OCI-LY1 (cell line): Measurements from ENCODE around the gene CDK5RAP3.

Experiments
- H2AFZ ChIP-seq: fragments of 200-600 bp; sonication (generic), shearing (Covaris generic); 2 replicates; pipeline ENCODE4 v1.6.0; 2014; ENCODE audit warnings: antibody characterized with exemption, mild to moderate bottlenecking, low read length
- H3F3A ChIP-seq: fragments of 200-600 bp; sonication (generic), shearing (Covaris generic); 2 replicates; pipeline ENCODE4 v1.6.0; 2014; ENCODE audit warnings: mild to moderate bottlenecking, antibody characterized with exemption, low read length, moderate library complexity; ENCODE audit not compliant: insufficient read depth
- H3K27ac ChIP-seq: fragments of 200-600 bp; sonication (generic); 2 replicates; pipeline ENCODE4 v1.5.1; 2014; ENCODE audit warnings: low read length, mixed run types, mild to moderate bottlenecking, low read depth; ENCODE audit not compliant: poor library complexity, severe bottlenecking
- H3K27me3 ChIP-seq: fragments of 200-600 bp; sonication (generic); 2 replicates; pipeline ENCODE4 v1.6.0; 2014; ENCODE audit warnings: antibody characterized with exemption, mild to moderate bottlenecking, low read length, moderate library complexity; ENCODE audit not compliant: insufficient read depth
- H3K36me3 ChIP-seq: fragments of 200-600 bp; sonication (generic); 2 replicates; pipeline ENCODE4 v1.6.1; 2014; ENCODE audit warnings: mild to moderate bottlenecking, antibody characterized with exemption, low read length, moderate library complexity, mixed read lengths; ENCODE audit not compliant: insufficient read depth
- H3K4me1 ChIP-seq: fragments of 200-600 bp; sonication (generic); 2 replicates; pipeline ENCODE4 v1.5.1; 2014; ENCODE audit warnings: mild to moderate bottlenecking, low read length, moderate library complexity; ENCODE audit not compliant: insufficient read depth, severe bottlenecking
- H3K4me2 ChIP-seq: fragments of 200-600 bp; sonication (generic), shearing (Covaris generic); 2 replicates; pipeline ENCODE4 v1.6.1; 2014; ENCODE audit warnings: low read length
- H3K4me3 ChIP-seq: fragments of 200-600 bp; sonication (generic); 2 replicates; pipeline ENCODE4 v1.5.1; 2014; ENCODE audit warnings: low read length, low read depth, mild to moderate bottlenecking, mixed read lengths; ENCODE audit not compliant: poor library complexity, severe bottlenecking
- H3K79me2 ChIP-seq: fragments of 200-600 bp; shearing (Covaris generic); 2 replicates; pipeline ENCODE4 v1.6.1; 2016; ENCODE audit warnings: mixed run types, low read length, mixed read lengths; ENCODE audit not compliant: insufficient read depth
- H3K9ac ChIP-seq: fragments of 200-600 bp; sonication (generic), shearing (Covaris generic); 2 replicates; pipeline ENCODE4 v1.6.1; 2014; ENCODE audit warnings: mild to moderate bottlenecking, low read length, mixed read lengths
- H3K9me2 ChIP-seq: fragments of 200-600 bp; sonication (generic), shearing (Covaris generic); 2 replicates; pipeline ENCODE4 v1.6.1; 2014; ENCODE audit warnings: low read depth, mild to moderate bottlenecking, low read length, mixed read lengths
- H3K9me3 ChIP-seq: fragments of 200-600 bp; shearing (Covaris generic); 2 replicates; pipeline ENCODE4 v1.6.1; 2014; ENCODE audit warnings: low read length, mixed read lengths
- H4K20me1 ChIP-seq: fragments of 200-600 bp; sonication (generic), shearing (Covaris generic); 2 replicates; pipeline ENCODE4 v1.6.0; 2016; ENCODE audit warnings: mild to moderate bottlenecking, low read length; ENCODE audit not compliant: insufficient read depth
- EZH2 ChIP-seq: fragments of 200-600 bp; sonication (generic), shearing (Covaris generic); IDR thresholded peaks from 2 replicates; pipeline ENCODE4 v1.8.0; 2017; ENCODE audit warnings: borderline replicate concordance, mixed run types, mild to moderate bottlenecking, antibody characterized with exemption, low read length, moderate library complexity, mixed read lengths
- TF ChIP-seq, protein P1 (sequence below): fragments of 200-600 bp; sonication (generic), shearing (Covaris generic); IDR thresholded peaks from 2 replicates; pipeline ENCODE4 v1.5.1; 2017; ENCODE audit warnings: mild to moderate bottlenecking, antibody characterized with exemption, low read length, moderate library complexity, mixed read lengths

CDK5RAP3 gene

DNA sequence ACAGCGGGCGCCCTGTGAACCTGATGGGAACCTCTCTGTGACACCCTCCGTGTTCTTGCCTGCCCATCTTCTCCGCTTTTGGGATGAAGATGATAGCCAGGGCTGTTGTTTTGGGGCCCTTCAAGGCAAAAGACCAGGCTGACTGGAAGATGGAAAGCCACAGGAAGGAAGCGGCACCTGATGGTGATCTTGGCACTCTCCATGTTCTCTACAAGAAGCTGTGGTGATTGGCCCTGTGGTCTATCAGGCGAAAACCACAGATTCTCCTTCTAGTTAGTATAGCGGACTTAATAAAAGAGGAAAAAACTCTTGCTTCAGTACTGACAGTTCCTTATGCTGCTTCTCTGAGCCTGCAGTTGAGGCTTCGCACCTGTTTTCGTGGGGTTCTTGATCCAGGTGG is 10.5 kb downstream of the CDK5RAP3 start:
- Histone ChIP-seq H3K9me2 (no peaks in the 10 kb centered on the region), H3K9me3 (no peaks in the 10 kb centered on the region), H2AFZ (no peak overlapping the region), H3K9ac (no peak overlapping the region), H3K79me2 (no peaks in the 10 kb centered on the region), H3K4me1 (no peaks in the 10 kb centered on the region), H4K20me1 (no peaks in the 10 kb centered on the region), H3K27ac (no peak overlapping the region), H3K36me3 (peaks cover 77% of the 10 kb centered on the region), H3K4me3 (no peak overlapping the region), H3K27me3 (no peaks in the 10 kb centered on the region), H3F3A (no peaks in the 10 kb centered on the region), H3K4me2 (no peak overlapping the region)
- TF ChIP-seq EZH2 = no peak
- TF ChIP-seq, protein P1, sequence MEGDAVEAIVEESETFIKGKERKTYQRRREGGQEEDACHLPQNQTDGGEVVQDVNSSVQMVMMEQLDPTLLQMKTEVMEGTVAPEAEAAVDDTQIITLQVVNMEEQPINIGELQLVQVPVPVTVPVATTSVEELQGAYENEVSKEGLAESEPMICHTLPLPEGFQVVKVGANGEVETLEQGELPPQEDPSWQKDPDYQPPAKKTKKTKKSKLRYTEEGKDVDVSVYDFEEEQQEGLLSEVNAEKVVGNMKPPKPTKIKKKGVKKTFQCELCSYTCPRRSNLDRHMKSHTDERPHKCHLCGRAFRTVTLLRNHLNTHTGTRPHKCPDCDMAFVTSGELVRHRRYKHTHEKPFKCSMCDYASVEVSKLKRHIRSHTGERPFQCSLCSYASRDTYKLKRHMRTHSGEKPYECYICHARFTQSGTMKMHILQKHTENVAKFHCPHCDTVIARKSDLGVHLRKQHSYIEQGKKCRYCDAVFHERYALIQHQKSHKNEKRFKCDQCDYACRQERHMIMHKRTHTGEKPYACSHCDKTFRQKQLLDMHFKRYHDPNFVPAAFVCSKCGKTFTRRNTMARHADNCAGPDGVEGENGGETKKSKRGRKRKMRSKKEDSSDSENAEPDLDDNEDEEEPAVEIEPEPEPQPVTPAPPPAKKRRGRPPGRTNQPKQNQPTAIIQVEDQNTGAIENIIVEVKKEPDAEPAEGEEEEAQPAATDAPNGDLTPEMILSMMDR = no peak

DNA sequence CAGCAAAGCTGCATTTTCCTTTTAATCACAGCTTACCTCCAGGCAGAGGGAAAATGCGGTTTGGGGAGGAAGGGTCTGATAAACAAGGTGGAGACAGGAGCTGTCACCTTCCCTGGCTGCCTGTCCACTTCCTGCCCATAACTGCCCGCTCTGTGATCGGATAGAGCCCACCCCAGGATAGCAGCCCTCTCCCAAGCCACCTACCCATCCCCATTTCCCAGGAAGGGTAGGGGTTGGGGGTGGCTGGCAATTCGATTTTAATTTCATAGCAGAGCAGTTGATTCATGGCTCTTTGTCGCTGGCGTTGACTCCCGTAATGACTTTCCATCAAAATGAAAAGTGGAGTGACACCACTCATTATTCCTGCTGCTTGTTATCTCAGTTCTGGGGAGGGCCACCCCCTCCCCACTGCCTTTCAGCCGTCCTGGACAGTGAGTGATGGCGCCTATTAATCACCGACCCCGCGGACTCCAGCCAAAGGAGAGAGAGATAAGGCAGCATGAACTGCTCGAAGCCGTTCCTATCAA is 11.2 kb downstream of the CDK5RAP3 start:
- no peaks in the 10 kb centered on the region for H3K4me1 ChIP-seq
- TF ChIP-seq, protein P1 = no peak
- no peak overlapping the region for H3K9ac ChIP-seq

DNA sequence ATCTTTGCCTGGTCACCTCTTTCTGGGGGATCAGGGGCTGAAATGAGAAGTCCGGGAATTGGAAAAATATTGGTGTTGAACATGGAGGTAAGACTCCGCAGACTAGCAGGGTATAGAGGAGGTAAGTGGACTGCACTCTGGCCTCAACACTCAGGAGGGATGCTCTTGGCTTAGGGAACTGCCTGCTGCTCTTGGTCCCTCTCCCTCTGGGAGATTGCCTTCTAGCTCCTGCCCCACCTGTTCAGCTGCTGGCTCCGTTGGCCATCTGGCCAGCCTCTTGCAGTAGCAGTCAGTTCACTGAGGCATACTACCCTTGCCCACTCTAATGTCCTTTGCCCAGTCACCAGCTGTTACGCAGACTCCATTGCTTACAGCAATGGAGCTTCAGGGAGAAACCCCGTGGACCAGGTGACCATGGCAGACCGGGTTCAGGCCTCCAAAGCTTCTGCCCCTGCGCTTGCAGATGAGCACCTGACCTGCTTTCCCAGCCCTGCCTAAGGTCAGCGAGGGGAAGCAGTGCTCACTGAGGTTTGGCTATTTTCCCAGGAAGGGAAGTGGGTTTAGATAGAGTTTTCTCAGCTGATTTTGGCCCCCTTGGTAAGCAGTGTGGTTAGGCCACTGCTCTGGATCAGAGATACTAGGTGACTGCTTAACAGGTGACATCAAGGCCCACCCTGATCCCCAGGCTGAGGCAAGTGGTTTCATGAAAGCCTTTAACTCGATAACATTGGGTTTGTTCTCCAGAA is 11.9 kb downstream of the CDK5RAP3 start:
- Histone ChIP-seq H2AFZ (no peak overlapping the region), H3K27ac (no peak overlapping the region), H3K4me2 (no peak overlapping the region), H4K20me1 (no peaks in the 10 kb centered on the region), H3K79me2 (no peaks in the 10 kb centered on the region), H3K9me3 (no peaks in the 10 kb centered on the region), H3F3A (no peaks in the 10 kb centered on the region), H3K36me3 (peaks cover 67% of the 10 kb centered on the region), H3K27me3 (no peaks in the 10 kb centered on the region), H3K4me3 (no peak overlapping the region), H3K9me2 (no peaks in the 10 kb centered on the region), H3K9ac (no peak overlapping the region), H3K4me1 (no peaks in the 10 kb centered on the region)
- no peak for TF ChIP-seq EZH2
- TF ChIP-seq, protein P1 = no peak

More for the DNA sequence above, 11.2 kb downstream of the CDK5RAP3 start:
- Histone ChIP-seq H3K4me2 (no peak overlapping the region), H3K4me3 (no peak overlapping the region), H3F3A (no peaks in the 10 kb centered on the region), H3K9me2 (no peaks in the 10 kb centered on the region), H3K27ac (no peak overlapping the region), H3K27me3 (no peaks in the 10 kb centered on the region), H3K79me2 (no peaks in the 10 kb centered on the region), H3K36me3 (peaks cover 73% of the 10 kb centered on the region), H3K9me3 (no peaks in the 10 kb centered on the region), H4K20me1 (no peaks in the 10 kb centered on the region), H2AFZ (no peak overlapping the region)
